ENCODE data around the gene TIGAR.

GRCh38 chr12:4279198-4279690 is 41.8 kb upstream of the TIGAR start:
- TF ChIP-seq CTCF (IDR thresholded peaks at IDR 0.05; ENCODE audit: control extremely low read depth in 1 of 3, insufficient read depth in 1 of 3, low read depth in 1 of 3, low read length in 3 of 3) (no peak), RNF2 (IDR thresholded peaks at IDR 0.05; ENCODE audit: borderline replicate concordance, low read depth, low read length, missing control alignments, poor library complexity, severe bottlenecking) (no peak)
